ENCODE data around the gene RAB4B.

RAB4B gene

DNA sequence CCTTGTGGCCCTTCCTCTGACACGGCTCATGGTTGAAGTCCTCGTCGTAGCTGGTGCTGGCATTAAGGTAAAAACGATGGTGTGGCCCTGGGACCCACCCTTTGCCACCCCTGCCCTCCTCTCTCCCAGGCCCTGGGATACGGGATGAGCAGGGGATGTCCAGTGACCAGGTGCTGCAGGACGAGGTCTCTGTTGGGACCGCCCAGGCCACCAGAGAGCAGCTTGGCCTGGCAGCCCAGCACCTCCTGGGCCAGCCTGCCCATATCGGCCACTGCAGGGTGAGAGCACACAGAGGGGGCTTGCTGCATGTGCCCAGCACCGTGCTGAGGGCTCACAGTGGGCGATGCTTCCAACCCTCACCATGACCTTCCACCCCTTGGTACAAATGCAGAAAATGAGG lies 34.1 kb upstream of the RAB4B start:
- no peak overlapping the region for H3K4me3 ChIP-seq (ENCODE audit: insufficient read length, low read depth)
- TF ChIP-seq ZNF274 (IDR thresholded peaks at IDR 0.05; ENCODE audit: low read depth, low read length) (no peak), SUZ12 (IDR thresholded peaks at IDR 0.05; ENCODE audit: extremely low read depth, insufficient read depth, insufficient read length) (no peak), YY1 (IDR thresholded peaks at IDR 0.05; ENCODE audit: insufficient read depth, insufficient read length) (no peak)
- peak overlapping the region; percentile 42 for H3K9ac ChIP-seq (ENCODE audit: insufficient read length, low read depth)
- no peaks in the 10 kb centered on the region for H3K27me3 ChIP-seq (ENCODE audit: insufficient read depth, insufficient read length)
- no peaks in the 10 kb centered on the region for H3K9me3 ChIP-seq (ENCODE audit: insufficient read depth, low read length)
- peaks cover 28% of the 10 kb centered on the region for H3K36me3 ChIP-seq (ENCODE audit: insufficient read depth, insufficient read length, low read length)
- DNase-seq (ENCODE audit: low read depth, low spot score), result no peak
- H3K4me1 ChIP-seq (ENCODE audit: insufficient read depth, insufficient read length), result peaks cover 20% of the 10 kb centered on the region

- DNase-seq (ENCODE audit: low read depth, low spot score), result no peak
- Histone ChIP-seq H3K9ac (ENCODE audit: insufficient read length, low read depth) (peak overlapping the region; percentile 56), H3K4me1 (ENCODE audit: insufficient read depth, insufficient read length) (peaks cover 20% of the 10 kb centered on the region), H3K9me3 (ENCODE audit: insufficient read depth, low read length) (no peaks in the 10 kb centered on the region), H3K27me3 (ENCODE audit: insufficient read depth, insufficient read length) (no peaks in the 10 kb centered on the region), H3K4me3 (ENCODE audit: insufficient read length, low read depth) (no peak overlapping the region), H3K36me3 (ENCODE audit: insufficient read depth, insufficient read length, low read length) (peaks cover 24% of the 10 kb centered on the region)
- TF ChIP-seq ZNF274 (IDR thresholded peaks at IDR 0.05; ENCODE audit: low read depth, low read length), result no peak
- no peak for TF ChIP-seq YY1 (IDR thresholded peaks at IDR 0.05; ENCODE audit: insufficient read depth, insufficient read length)
- TF ChIP-seq SUZ12 (IDR thresholded peaks at IDR 0.05; ENCODE audit: extremely low read depth, insufficient read depth, insufficient read length), result no peak
These were observed 33.3 kb upstream of the RAB4B start for GRCh38 chr19:40744554-40745401.

DNA sequence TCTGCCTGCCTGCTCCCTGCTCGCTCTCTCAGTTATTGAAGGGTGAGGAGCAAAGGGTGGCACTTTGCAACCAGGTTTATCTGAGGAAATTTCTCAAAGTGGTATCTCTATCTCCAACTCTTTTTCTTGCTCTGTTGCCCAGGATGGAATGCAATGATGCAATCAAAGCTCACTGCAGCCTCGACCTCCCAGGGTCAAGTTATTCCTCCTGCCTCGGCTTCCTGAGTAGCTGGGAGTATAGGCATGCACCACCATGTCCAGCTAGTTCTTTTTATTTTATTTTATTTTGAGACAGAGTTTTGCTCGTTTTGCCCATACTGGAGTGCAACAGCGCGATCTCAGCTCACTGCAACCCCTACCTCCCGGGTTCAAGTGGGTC lies 32.7 kb upstream of the RAB4B start:
- H3K4me3 ChIP-seq (ENCODE audit: insufficient read length, low read depth), result no peak overlapping the region
- no peak overlapping the region for H3K9ac ChIP-seq (ENCODE audit: insufficient read length, low read depth)
- peaks cover 24% of the 10 kb centered on the region for H3K36me3 ChIP-seq (ENCODE audit: insufficient read depth, insufficient read length, low read length)
- no peaks in the 10 kb centered on the region for H3K9me3 ChIP-seq (ENCODE audit: insufficient read depth, low read length)
- H3K27me3 ChIP-seq (ENCODE audit: insufficient read depth, insufficient read length), result no peaks in the 10 kb centered on the region
- TF ChIP-seq ZNF274 (IDR thresholded peaks at IDR 0.05; ENCODE audit: low read depth, low read length) (no peak), SUZ12 (IDR thresholded peaks at IDR 0.05; ENCODE audit: extremely low read depth, insufficient read depth, insufficient read length) (no peak), YY1 (IDR thresholded peaks at IDR 0.05; ENCODE audit: insufficient read depth, insufficient read length) (no peak)
- peaks cover 20% of the 10 kb centered on the region for H3K4me1 ChIP-seq (ENCODE audit: insufficient read depth, insufficient read length)
- no peak for DNase-seq (ENCODE audit: low read depth, low spot score)

- Histone ChIP-seq H3K4me1 (ENCODE audit: insufficient read depth, insufficient read length) (peaks cover 10% of the 10 kb centered on the region), H3K36me3 (ENCODE audit: insufficient read depth, insufficient read length, low read length) (peaks cover 23% of the 10 kb centered on the region), H3K9ac (ENCODE audit: insufficient read length, low read depth) (no peak overlapping the region), H3K4me3 (ENCODE audit: insufficient read length, low read depth) (no peak overlapping the region), H3K27me3 (ENCODE audit: insufficient read depth, insufficient read length) (no peaks in the 10 kb centered on the region), H3K9me3 (ENCODE audit: insufficient read depth, low read length) (no peaks in the 10 kb centered on the region)
- DNase-seq (ENCODE audit: low read depth, low spot score), result no peak
- no peak for TF ChIP-seq SUZ12 (IDR thresholded peaks at IDR 0.05; ENCODE audit: extremely low read depth, insufficient read depth, insufficient read length)
- TF ChIP-seq ZNF274 (IDR thresholded peaks at IDR 0.05; ENCODE audit: low read depth, low read length), result no peak
- no peak for TF ChIP-seq YY1 (IDR thresholded peaks at IDR 0.05; ENCODE audit: insufficient read depth, insufficient read length)
These were observed 30.5 kb upstream of the RAB4B start for GRCh38 chr19:40747536-40747935.

DNA sequence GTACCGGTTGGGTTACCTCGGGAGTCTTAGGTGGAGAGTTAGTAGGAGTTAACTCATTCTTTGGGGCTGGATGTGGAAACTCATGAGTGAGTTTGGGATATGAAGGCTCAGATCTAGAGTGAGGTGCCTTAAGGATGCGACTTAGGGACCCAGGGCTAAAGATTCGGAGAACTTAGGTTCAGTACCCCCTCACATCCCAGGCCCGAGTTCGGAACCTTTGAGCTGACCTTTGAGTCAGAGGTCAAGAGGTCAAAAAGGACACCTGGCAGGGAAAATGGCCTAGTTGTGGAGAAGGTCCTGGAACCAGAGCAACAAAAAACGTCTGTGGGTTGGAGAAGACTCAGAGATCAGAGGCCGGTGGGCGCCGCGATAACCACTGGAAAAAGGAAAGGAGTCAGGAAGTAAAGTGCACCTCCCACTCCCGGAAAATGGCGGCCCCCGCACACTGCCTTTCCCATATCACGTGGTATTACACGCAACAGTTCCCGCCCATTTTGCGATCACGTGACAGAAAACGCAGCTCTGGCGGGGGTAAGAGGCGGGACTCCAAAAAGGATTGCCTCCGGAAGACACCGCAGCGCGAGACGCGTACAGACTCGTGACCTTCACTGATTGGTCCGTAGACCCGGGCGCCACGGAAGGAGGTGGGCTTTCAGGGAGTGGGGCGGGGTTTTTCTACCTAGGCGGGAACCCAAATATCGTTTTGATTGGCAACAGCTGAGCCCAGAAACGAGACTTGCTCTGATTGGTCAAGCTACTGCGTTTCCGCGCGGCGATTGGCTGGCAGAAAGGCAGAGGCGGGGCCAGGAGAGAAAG lies 27.8 kb upstream of the RAB4B start, which contains the start of gene ACTMAP:
TSS of gene ACTMAP (minus strand) at position 420 of the 816 bp plus-strand sequence. CDS start 674 bp downstream, outside the sequence.
- Histone ChIP-seq H3K27me3 (ENCODE audit: insufficient read depth, insufficient read length) (no peaks in the 10 kb centered on the region), H3K9me3 (ENCODE audit: insufficient read depth, low read length) (no peaks in the 10 kb centered on the region), H3K36me3 (ENCODE audit: insufficient read depth, insufficient read length, low read length) (peaks cover 26% of the 10 kb centered on the region), H3K4me3 (ENCODE audit: insufficient read length, low read depth) (peak within 1 kb of the TSS; percentile 75), H3K9ac (ENCODE audit: insufficient read length, low read depth) (peak within 1 kb of the TSS; percentile 99), H3K4me1 (ENCODE audit: insufficient read depth, insufficient read length) (peaks cover 7% of the 10 kb centered on the region)
- DNase-seq (ENCODE audit: low read depth, low spot score), result peak; percentile 96
- TF ChIP-seq SUZ12 (IDR thresholded peaks at IDR 0.05; ENCODE audit: extremely low read depth, insufficient read depth, insufficient read length) (no peak), YY1 (IDR thresholded peaks at IDR 0.05; ENCODE audit: insufficient read depth, insufficient read length) (peak; percentile 76), ZNF274 (IDR thresholded peaks at IDR 0.05; ENCODE audit: low read depth, low read length) (no peak)

GRCh38 chr19:40750874-40751537 lies 27.0 kb upstream of the RAB4B start, which contains the start of gene SNRPA:
Gene SNRPA (plus strand): TSS chr19:40751203. CDS start chr19:40751409, 206 bp downstream.
- DNase-seq (ENCODE audit: low read depth, low spot score), result peak; percentile 95
- TF ChIP-seq YY1 (IDR thresholded peaks at IDR 0.05; ENCODE audit: insufficient read depth, insufficient read length), result no peak
- no peak for TF ChIP-seq ZNF274 (IDR thresholded peaks at IDR 0.05; ENCODE audit: low read depth, low read length)
- TF ChIP-seq SUZ12 (IDR thresholded peaks at IDR 0.05; ENCODE audit: extremely low read depth, insufficient read depth, insufficient read length), result no peak
- Histone ChIP-seq H3K4me3 (ENCODE audit: insufficient read length, low read depth) (peak within 1 kb of the TSS; percentile 75), H3K9me3 (ENCODE audit: insufficient read depth, low read length) (no peaks in the 10 kb centered on the region), H3K4me1 (ENCODE audit: insufficient read depth, insufficient read length) (peaks cover 13% of the 10 kb centered on the region), H3K36me3 (ENCODE audit: insufficient read depth, insufficient read length, low read length) (peaks cover 33% of the 10 kb centered on the region), H3K9ac (ENCODE audit: insufficient read length, low read depth) (peak within 1 kb of the TSS; percentile 99), H3K27me3 (ENCODE audit: insufficient read depth, insufficient read length) (no peaks in the 10 kb centered on the region)
